ENCODE data around the gene DDB1. TPM values are rescaled to one million over a fixed set of nuclear protein-coding genes. Genes with fewer than 3 reads are reported as not detected.

DDB1 gene
- total and polyA plus RNA-seq, 9 of the 15 experiments (the other 6 are each of a cell fraction or from before 2014, with no cell fraction given) = 172 to 361 (median 266) TPM

DNA sequence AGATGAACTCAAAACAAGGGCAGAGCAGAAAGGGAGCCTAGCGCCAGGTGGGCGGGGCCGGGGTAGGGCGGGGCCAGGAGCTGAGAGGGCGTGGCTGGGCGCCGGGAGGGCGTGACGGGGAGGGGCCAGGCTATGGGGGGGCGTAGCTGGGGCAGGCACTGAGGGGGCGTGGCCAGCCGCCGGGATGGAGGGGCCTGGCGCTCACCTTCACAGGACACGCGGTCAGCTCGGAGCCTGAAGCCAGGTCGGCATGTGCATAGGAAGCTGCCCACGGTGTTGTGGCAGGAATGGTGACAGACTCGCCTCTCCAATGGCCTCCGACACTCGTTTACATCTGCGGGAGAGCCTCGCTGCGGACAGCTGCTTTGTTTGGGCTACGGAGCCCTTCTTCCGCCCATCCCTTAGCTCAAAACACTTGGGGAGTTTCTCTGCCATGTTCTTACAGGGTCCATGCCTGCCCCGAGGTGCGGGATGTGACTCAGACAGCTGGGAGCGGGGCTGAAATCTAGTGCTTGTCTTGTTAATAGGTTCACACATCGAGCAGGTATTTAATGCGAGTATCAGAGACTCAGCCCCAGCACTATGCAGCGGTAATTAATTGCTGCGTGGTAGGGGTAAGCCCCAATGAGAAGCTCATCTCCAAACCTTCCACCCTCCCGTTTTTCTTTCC lies 51.2 kb downstream of the DDB1 start (continued):
- TF ChIP-seq, protein P1, sequence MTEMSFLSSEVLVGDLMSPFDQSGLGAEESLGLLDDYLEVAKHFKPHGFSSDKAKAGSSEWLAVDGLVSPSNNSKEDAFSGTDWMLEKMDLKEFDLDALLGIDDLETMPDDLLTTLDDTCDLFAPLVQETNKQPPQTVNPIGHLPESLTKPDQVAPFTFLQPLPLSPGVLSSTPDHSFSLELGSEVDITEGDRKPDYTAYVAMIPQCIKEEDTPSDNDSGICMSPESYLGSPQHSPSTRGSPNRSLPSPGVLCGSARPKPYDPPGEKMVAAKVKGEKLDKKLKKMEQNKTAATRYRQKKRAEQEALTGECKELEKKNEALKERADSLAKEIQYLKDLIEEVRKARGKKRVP (CRISPR knock-in tag; IDR thresholded peaks at IDR 0.05) = no peak
- TF ChIP-seq, protein P2, sequence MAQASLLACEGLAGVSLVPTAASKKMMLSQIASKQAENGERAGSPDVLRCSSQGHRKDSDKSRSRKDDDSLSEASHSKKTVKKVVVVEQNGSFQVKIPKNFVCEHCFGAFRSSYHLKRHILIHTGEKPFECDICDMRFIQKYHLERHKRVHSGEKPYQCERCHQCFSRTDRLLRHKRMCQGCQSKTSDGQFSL (CRISPR knock-in tag; IDR thresholded peaks at IDR 0.05) = peak; percentile 90
- TF ChIP-seq, protein P2 (tag; IDR thresholded peaks at IDR 0.05) = peak in 1 of 2 experiments; percentile 75; a peak in 2 of 4 replicates

DNA sequence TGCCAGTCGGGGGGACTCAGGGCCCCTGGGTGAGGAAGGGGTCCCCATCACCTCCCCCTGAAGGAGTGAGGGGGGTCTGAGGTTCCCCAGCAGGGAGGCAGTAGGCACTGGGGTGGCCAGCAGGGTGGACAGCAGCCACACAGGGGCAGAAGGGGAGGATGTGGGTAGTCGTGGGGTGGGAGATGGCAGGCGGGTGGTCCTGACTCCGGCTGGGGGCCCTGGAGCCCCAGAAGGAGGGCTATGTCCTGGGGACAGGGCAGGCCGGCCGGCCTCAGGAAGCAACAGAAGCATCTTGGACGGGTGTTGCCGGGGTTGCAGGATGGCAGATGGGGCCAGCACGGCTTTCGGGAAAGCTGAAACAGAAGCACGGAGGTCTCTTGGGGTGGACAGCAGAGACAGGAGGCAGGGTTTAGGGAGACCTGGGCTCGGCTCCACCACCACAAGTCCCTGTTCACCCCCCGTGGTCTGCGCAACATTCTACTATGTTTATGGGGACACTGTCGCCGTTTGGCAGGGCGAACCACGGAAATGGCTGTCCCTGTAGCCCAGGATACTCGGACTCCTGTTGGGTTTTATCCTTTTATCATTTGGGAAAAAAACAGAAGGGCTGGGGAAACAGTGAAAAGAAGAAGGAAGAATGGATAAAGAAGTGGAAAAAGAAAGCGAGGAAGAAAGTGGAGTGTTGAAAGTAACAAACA lies 51.9 kb downstream of the DDB1 start:
- FAIRE-seq = no peak
- Histone ChIP-seq H3K79me2 (ENCODE audit: control insufficient read depth, insufficient read depth, low read length) (no peaks in the 10 kb centered on the region), H3K4me3 (no peak overlapping the region), H3K27ac (ENCODE audit: extremely low read depth, low read depth, low read length) (no peak overlapping the region), H3K36me3 (ENCODE audit: control insufficient read depth, insufficient read depth, low read length) (peaks cover 2% of the 10 kb centered on the region; the same call in 2 of the 3 replicates), H3K4me2 (ENCODE audit: insufficient read depth, low read length) (peak overlapping the region; percentile 63), H3K9ac (ENCODE audit: insufficient read depth in 1 of 2, low read depth in 2 of 2, low read length in 2 of 2) (peak overlapping the region; percentile 35 to 82; a peak in 3 of 4 replicates), H3K4me1 (replicated peaks in 1 of 2; ENCODE audit: control insufficient read depth in 2 of 2, insufficient read depth in 2 of 2, low read length in 2 of 2) (peaks cover 12 to 26% of the 10 kb centered on the region in 2 experiments; a peak in 4 of 5 replicates), H3K27me3 (ENCODE audit: control insufficient read depth in 2 of 2, insufficient read depth in 2 of 2, low read length in 2 of 2) (no peaks in the 10 kb centered on the region), H3K9me3 (replicated peaks; ENCODE audit: control insufficient read depth, insufficient read depth, low read depth, low read length) (no peaks in the 10 kb centered on the region), H2AFZ (ENCODE audit: low read depth, low read length) (peak overlapping the region; percentile 84), H4K20me1 (replicated peaks; ENCODE audit: control insufficient read depth, insufficient read depth, low read length) (no peaks in the 10 kb centered on the region), H3K9me1 (ENCODE audit: control insufficient read depth, insufficient read depth, low read length) (no peaks in the 10 kb centered on the region)
- in situ Hi-C loops (cut with MboI) = no loop called here
- BruUV-seq (replicated peaks) = no TSS peak
- intact Hi-C loops (cut with micrococcal nuclease) = no loop called here
- 31% methylated on average over 16 of the region's 20 CpGs for whole genome bisulfite sequencing (ENCODE audit: insufficient coverage, low coverage, missing lambda C conversion rate)
- peak; percentile 28 for ATAC-seq
- ChIA-PET CTCF (ENCODE audit: low intra/inter-chr PET ratio) (interaction anchor here (1.7 kb wide), 1 partner anchor 104 kb away, joined by 11 read pairs; no protein-coding TSS in a partner anchor), POLR2A (interaction anchor here (0.6 to 1.7 kb wide), 9 partner anchors 10 to 168 kb away, joined by 3 to 6 read pairs (median 4); no protein-coding TSS in a partner anchor)
- peak in 1 of 4 experiments; percentile 9 for DNase-seq (ENCODE audit: extremely low read depth in 1 of 4, low spot score in 3 of 4)
- TF ChIP-seq NR4A1 (CRISPR knock-in tag; IDR thresholded peaks at IDR 0.05) = 0 out of 2 replicates have a peak, but pooled peaks have one; percentile 9
- no peak for TF ChIP-seq NR4A1 (tag; IDR thresholded peaks at IDR 0.05)
- TF ChIP-seq ZNF445 (CRISPR knock-in tag; IDR thresholded peaks at IDR 0.05; ENCODE audit: low read depth) = no peak
- TF ChIP-seq, protein P3, sequence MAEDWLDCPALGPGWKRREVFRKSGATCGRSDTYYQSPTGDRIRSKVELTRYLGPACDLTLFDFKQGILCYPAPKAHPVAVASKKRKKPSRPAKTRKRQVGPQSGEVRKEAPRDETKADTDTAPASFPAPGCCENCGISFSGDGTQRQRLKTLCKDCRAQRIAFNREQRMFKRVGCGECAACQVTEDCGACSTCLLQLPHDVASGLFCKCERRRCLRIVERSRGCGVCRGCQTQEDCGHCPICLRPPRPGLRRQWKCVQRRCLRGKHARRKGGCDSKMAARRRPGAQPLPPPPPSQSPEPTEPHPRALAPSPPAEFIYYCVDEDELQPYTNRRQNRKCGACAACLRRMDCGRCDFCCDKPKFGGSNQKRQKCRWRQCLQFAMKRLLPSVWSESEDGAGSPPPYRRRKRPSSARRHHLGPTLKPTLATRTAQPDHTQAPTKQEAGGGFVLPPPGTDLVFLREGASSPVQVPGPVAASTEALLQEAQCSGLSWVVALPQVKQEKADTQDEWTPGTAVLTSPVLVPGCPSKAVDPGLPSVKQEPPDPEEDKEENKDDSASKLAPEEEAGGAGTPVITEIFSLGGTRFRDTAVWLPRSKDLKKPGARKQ (CRISPR knock-in tag; IDR thresholded peaks at IDR 0.05) = 0 out of 2 replicates have a peak, but pooled peaks have one; percentile 50
- peak; percentile 7 for TF ChIP-seq HMGN3 (IDR thresholded peaks at IDR 0.05; ENCODE audit: borderline replicate concordance, extremely low read depth, insufficient read length, low read depth, low read length)
- no peak for TF ChIP-seq SNRNP70 (optimal IDR thresholded peaks at IDR 0.05; ENCODE audit: low read depth, low read length)
- TF ChIP-seq, protein P4, sequence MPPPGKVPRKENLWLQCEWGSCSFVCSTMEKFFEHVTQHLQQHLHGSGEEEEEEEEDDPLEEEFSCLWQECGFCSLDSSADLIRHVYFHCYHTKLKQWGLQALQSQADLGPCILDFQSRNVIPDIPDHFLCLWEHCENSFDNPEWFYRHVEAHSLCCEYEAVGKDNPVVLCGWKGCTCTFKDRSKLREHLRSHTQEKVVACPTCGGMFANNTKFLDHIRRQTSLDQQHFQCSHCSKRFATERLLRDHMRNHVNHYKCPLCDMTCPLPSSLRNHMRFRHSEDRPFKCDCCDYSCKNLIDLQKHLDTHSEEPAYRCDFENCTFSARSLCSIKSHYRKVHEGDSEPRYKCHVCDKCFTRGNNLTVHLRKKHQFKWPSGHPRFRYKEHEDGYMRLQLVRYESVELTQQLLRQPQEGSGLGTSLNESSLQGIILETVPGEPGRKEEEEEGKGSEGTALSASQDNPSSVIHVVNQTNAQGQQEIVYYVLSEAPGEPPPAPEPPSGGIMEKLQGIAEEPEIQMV (tag; conservative IDR thresholded peaks at IDR 0.05; ENCODE audit: low read depth) = 0 out of 2 replicates have a peak, but pooled peaks have one; percentile 11
- no peak for TF ChIP-seq ZFPM2 (CRISPR knock-in tag; IDR thresholded peaks at IDR 0.05)
